Astrocyte (in vitro differentiated cells and primary cell): ENCODE measurements around the gene ZNF385D.

ENCODE experiments used
- EZH2 ChIP-seq: IDR thresholded peaks from 2 replicates; pipeline ENCODE4 v1.6.1; 2012; ENCODE audit warnings: mild to moderate bottlenecking, low read length, inconsistent platforms; ENCODE audit not compliant: insufficient read depth
- TF ChIP-seq, protein P1 (sequence below): IDR thresholded peaks from 2 replicates; pipeline ENCODE4 v1.5.1; 2011; ENCODE audit warnings: low read depth, mild to moderate bottlenecking, inconsistent platforms, low read length, moderate library complexity; ENCODE audit not compliant: insufficient read depth

DNA sequence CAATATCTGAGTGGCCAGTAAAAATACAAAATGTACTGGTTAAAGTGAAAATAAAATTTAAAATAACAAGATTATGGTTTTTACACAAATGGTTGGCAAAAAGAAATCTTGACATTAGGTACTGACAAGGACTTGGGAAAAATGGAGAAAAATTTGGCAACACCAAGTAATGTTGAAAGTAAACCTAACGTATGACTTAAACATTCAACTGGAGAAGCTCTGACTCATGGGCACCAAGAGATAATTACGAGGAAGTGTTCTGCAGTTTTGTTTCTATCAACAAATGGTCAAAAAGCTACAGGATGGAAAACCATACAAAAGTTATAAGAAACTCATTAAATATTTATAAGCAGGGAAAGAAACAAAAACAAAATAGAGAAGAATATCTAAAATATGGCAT lies 177.7 kb downstream of the ZNF385D start:
- TF ChIP-seq, protein P1, sequence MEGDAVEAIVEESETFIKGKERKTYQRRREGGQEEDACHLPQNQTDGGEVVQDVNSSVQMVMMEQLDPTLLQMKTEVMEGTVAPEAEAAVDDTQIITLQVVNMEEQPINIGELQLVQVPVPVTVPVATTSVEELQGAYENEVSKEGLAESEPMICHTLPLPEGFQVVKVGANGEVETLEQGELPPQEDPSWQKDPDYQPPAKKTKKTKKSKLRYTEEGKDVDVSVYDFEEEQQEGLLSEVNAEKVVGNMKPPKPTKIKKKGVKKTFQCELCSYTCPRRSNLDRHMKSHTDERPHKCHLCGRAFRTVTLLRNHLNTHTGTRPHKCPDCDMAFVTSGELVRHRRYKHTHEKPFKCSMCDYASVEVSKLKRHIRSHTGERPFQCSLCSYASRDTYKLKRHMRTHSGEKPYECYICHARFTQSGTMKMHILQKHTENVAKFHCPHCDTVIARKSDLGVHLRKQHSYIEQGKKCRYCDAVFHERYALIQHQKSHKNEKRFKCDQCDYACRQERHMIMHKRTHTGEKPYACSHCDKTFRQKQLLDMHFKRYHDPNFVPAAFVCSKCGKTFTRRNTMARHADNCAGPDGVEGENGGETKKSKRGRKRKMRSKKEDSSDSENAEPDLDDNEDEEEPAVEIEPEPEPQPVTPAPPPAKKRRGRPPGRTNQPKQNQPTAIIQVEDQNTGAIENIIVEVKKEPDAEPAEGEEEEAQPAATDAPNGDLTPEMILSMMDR, result no peak
- TF ChIP-seq EZH2, result no peak
